Lung (tissue), 12 donors: ENCODE measurements around the gene DLG2. TPM values are rescaled to one million over a fixed set of nuclear protein-coding genes. Genes with fewer than 3 reads are reported as not detected.
A peak's percentile ranks its signal among the peaks of the same experiment; 100 is the strongest.
"Not testable (repeated sequence)": the region's sequence is repeated elsewhere in the genome, so short reads cannot be mapped to it uniquely, and the experiment has no call there.

Experiments used
- ATAC-seq: fragments of 200-7000 bp; cut with Tn5 transposase; one replicate; pipeline ENCODE4 v1.9.1; 2020; ENCODE audit warnings: moderate number of reproducible peaks; ENCODE audit not compliant: insufficient read depth, low FRiP score
- DNase-seq, 3 donors: peaks; one replicate each; pipeline ENCODE4 v3.0.0-alpha.2; 2013 to 2017
- H3K27ac ChIP-seq, 2 donors: one replicate each; pipeline ENCODE4 v1.5.1; 2013; ENCODE audit warnings: mild to moderate bottlenecking in 2 of 2, moderate library complexity in 2 of 2, control low read depth in 1 of 2, inconsistent platforms in 1 of 2, low read depth in 1 of 2, low read length in 1 of 2
- H3K27me3 ChIP-seq, 3 donors: one replicate each; pipeline ENCODE4 v1.5.1; 2013; ENCODE audit warnings: low read length in 2 of 3; ENCODE audit not compliant: control insufficient read depth in 3 of 3, insufficient read depth in 3 of 3
- H3K36me3 ChIP-seq, 4 donors: one replicate each; pipeline ENCODE4 v1.5.1; 2013; ENCODE audit warnings: low read length in 4 of 4, mild to moderate bottlenecking in 1 of 4, moderate library complexity in 1 of 4; ENCODE audit not compliant: control insufficient read depth in 4 of 4, insufficient read depth in 4 of 4
- H3K4me1 ChIP-seq, 5 donors: one replicate each; pipeline ENCODE4 v1.5.1; 2013; ENCODE audit warnings: low read length in 5 of 5, mild to moderate bottlenecking in 2 of 5, moderate library complexity in 1 of 5; ENCODE audit not compliant: control insufficient read depth in 5 of 5, insufficient read depth in 5 of 5
- H3K4me3 ChIP-seq: one replicate; pipeline ENCODE4 v1.5.1; 2013; ENCODE audit warnings: mild to moderate bottlenecking, control low read depth, moderate library complexity
- H3K9ac ChIP-seq, 2 donors: one replicate each; pipeline ENCODE4 v1.5.1; 2013; ENCODE audit warnings: low read length in 2 of 2, control low read depth in 1 of 2; ENCODE audit not compliant: insufficient read depth in 1 of 2
- H3K9me3 ChIP-seq, 4 donors: one replicate each; pipeline ENCODE4 v1.5.1; 2013; ENCODE audit warnings: low read length in 3 of 4, mild to moderate bottlenecking in 1 of 4, moderate library complexity in 1 of 4; ENCODE audit not compliant: control insufficient read depth in 4 of 4, insufficient read depth in 3 of 4
- CTCF ChIP-seq: IDR thresholded peaks from 2 replicates; pipeline ENCODE4 v1.5.1; 2012; ENCODE audit warnings: mild to moderate bottlenecking; ENCODE audit errors: control extremely low read depth, extremely low read depth
- WGBS, 2 donors: extraction: QIAGEN DNeasy Blood & Tissue Kit; methylation state at CpG; one replicate each; pipeline ENCODE4 v1.1.7; 2013; 5-methylcytosine and 5-hydroxymethylcytosine counted together
- polyA plus RNA-seq, 2 donors: library from polyadenylated mRNA; stranded (reverse); fragments of 200-250 nt; gene quantifications; one replicate each; pipeline ENCODE4 v1.2.1, GENCODE V29; 2013
- total RNA-seq, 2 donors: library from RNA; depleted of rRNA in 1 of 2; stranded (reverse); fragments of >200 nt in 1 of 2; gene quantifications; one replicate each; pipeline ENCODE4 v1.2.1, GENCODE V29; 2014 to 2021
- donor health status: control.
- donor health status: control.
- donor health status: Bipolar disorder and iron deficiency.
- donor health status: healthy.
- donor health status: DM: yes; HTN: yes; CAD: no.

The DLG2 gene
- total and polyA plus RNA-seq, 4 donors, result 0.32 to 24.1 (median 5.4) TPM

GRCh38 chr11:85379066-85379465 lies 248.1 kb downstream of the DLG2 start:
- Histone ChIP-seq H3K9ac (no peak overlapping the region), H3K4me1 (peaks cover 0 to 2% (median 0%) of the 10 kb centered on the region in 5 donors), H3K4me3 (no peak overlapping the region), H3K9me3 (no peaks in the 10 kb centered on the region), H3K27me3 (no peaks in the 10 kb centered on the region), H3K36me3 (no peaks in the 10 kb centered on the region), H3K27ac (no peak overlapping the region)
- no peak for TF ChIP-seq CTCF
- no peak for ATAC-seq
- DNase-seq, result no peak
- WGBS, 2 donors, result 81 to 83% methylated on average over 2 of the region's 2 CpGs

- Histone ChIP-seq H3K4me3 (no peak overlapping the region), H3K36me3 (no peaks in the 10 kb centered on the region), H3K27ac (no peak overlapping the region), H3K4me1 (peaks cover 0 to 2% (median 0%) of the 10 kb centered on the region in 5 donors), H3K9ac (no peak overlapping the region), H3K27me3 (no peaks in the 10 kb centered on the region), H3K9me3 (peaks cover 0 to 2% (median 0%) of the 10 kb centered on the region in 4 donors)
- no peak for TF ChIP-seq CTCF
- DNase-seq, result peak in 2 of 3 donors; percentile 23 to 24
- no peak for ATAC-seq
Measured at GRCh38 chr11:85377901-85378300, 249.2 kb downstream of the DLG2 start.

- no peaks in the 10 kb centered on the region for H3K36me3 ChIP-seq
- no peak for TF ChIP-seq CTCF
- H3K9me3 ChIP-seq, result no peaks in the 10 kb centered on the region
- WGBS, 2 donors, result 91 to 94% methylated on average over 6 of the region's 6 CpGs
- no peaks in the 10 kb centered on the region for H3K27me3 ChIP-seq
- ATAC-seq, result no peak
- no peak overlapping the region for H3K27ac ChIP-seq
- no peak overlapping the region for H3K4me3 ChIP-seq
- peaks cover 0 to 10% (median 3%) of the 10 kb centered on the region in 5 donors for H3K4me1 ChIP-seq
- no peak for DNase-seq
- no peak overlapping the region for H3K9ac ChIP-seq
Measured at GRCh38 chr11:85359859-85360258, 267.3 kb downstream of the DLG2 start.

GRCh38 chr11:85355921-85356320 lies 271.2 kb downstream of the DLG2 start:
- Histone ChIP-seq H3K4me3 (no peak overlapping the region), H3K4me1 (peaks cover 0 to 10% (median 3%) of the 10 kb centered on the region in 5 donors), H3K27me3 (no peaks in the 10 kb centered on the region), H3K27ac (no peak overlapping the region), H3K9ac (peak overlapping the region in 1 of 2 donors; percentile 26), H3K9me3 (no peaks in the 10 kb centered on the region), H3K36me3 (no peaks in the 10 kb centered on the region)
- ATAC-seq, result no peak
- DNase-seq, result no peak
- TF ChIP-seq CTCF, result no peak

- H3K4me1 ChIP-seq, H3K9ac ChIP-seq, H3K27me3 ChIP-seq, H3K9me3 ChIP-seq, H3K36me3 ChIP-seq, H3K27ac ChIP-seq, H3K4me3 ChIP-seq, ATAC-seq, DNase-seq: not testable (repeated sequence)
- 91 to 97% methylated on average over 2 of the region's 2 CpGs for WGBS, 2 donors
Measured at GRCh38 chr11:85349539-85349938, 277.6 kb downstream of the DLG2 start.
